Measurements from ENCODE around the gene ARGFX. TPM values are rescaled to one million over a fixed set of nuclear protein-coding genes. Genes with fewer than 3 reads are reported as not detected.

Gene ARGFX
- total and polyA plus RNA-seq, 2 of the 8 experiments (the other 6 are each of a cell fraction or from before 2014, with no cell fraction given), result not detected

GRCh38 chr3:121604759-121605158 lies 37.0 kb downstream of the ARGFX start (continued):
- TF ChIP-seq CHD7 (IDR thresholded peaks at IDR 0.05; ENCODE audit: insufficient replicate concordance, low read length), result no peak
- TF ChIP-seq CTBP2 (IDR thresholded peaks at IDR 0.05; ENCODE audit: borderline replicate concordance, insufficient read depth, insufficient read length, low read length), result no peak
- TF ChIP-seq POU5F1 (IDR thresholded peaks at IDR 0.05; ENCODE audit: low read depth, low read length), result no peak
- no peak for TF ChIP-seq TAF1 (IDR thresholded peaks at IDR 0.05; ENCODE audit: low read depth, low read length)
- no peak for TF ChIP-seq ZNF274 (IDR thresholded peaks at IDR 0.05; ENCODE audit: borderline replicate concordance, extremely low read depth, low read length)
- TF ChIP-seq CREB1 (IDR thresholded peaks at IDR 0.05), result no peak
- TF ChIP-seq KDM4A (IDR thresholded peaks at IDR 0.05; ENCODE audit: low read depth, low read length, severe bottlenecking), result no peak
- no peak for TF ChIP-seq PHF8 (conservative IDR thresholded peaks at IDR 0.05; ENCODE audit: low read depth, low read length)
- TF ChIP-seq TEAD4 (IDR thresholded peaks at IDR 0.05; ENCODE audit: low read depth, low read length), result no peak
- TF ChIP-seq SP4 (IDR thresholded peaks at IDR 0.05; ENCODE audit: low read length), result no peak
- no peak for TF ChIP-seq YY1 (IDR thresholded peaks at IDR 0.05; ENCODE audit: low read depth, low read length)
- TF ChIP-seq CHD1 (IDR thresholded peaks at IDR 0.05; ENCODE audit: low read depth, low read length), result no peak

All from H1 (cell line).